Motor neuron (in vitro differentiated cells): ENCODE data around the gene BOLA2B. TPM values are rescaled to one million over a fixed set of nuclear protein-coding genes. Genes with fewer than 3 reads are reported as not detected.
"Not testable (repeated sequence)": the region's sequence is repeated elsewhere in the genome, so short reads cannot be mapped to it uniquely, and the experiment has no call there.

ENCODE experiments used
- ATAC-seq, 8 experiments: fragments of 200-7000 bp; cut with Tn5 transposase; replicated peaks in 6 of 8; 2 replicates each; pipeline ENCODE4 v1.8.0; 2021; ENCODE audit warnings: mild to moderate bottlenecking in 8 of 8, moderate library complexity in 8 of 8
- H3K27ac ChIP-seq, 2 donors: fragments of 250-450 bp; sonication (Bioruptor Pico); 2 replicates each; pipeline ENCODE4 v1.9.0; 2021; ENCODE audit warnings: antibody characterized with exemption in 2 of 2, mild to moderate bottlenecking in 2 of 2, moderate library complexity in 1 of 2
- H3K4me1 ChIP-seq, 2 donors: fragments of 250-450 bp; sonication (Bioruptor Pico); replicated peaks in 1 of 2; 2 replicates each; pipeline ENCODE4 v1.6.1; 2021; ENCODE audit warnings: antibody characterized with exemption in 2 of 2, mild to moderate bottlenecking in 2 of 2, moderate library complexity in 1 of 2
- H3K4me3 ChIP-seq, 5 donors: fragments of 250-450 bp; sonication (Bioruptor Pico); 2 replicates each; pipeline ENCODE4 v1.9.0; 2021; ENCODE audit warnings: antibody characterized with exemption in 5 of 5, mild to moderate bottlenecking in 5 of 5, moderate library complexity in 4 of 5
- WGBS, 10 experiments: fragments of 450-650 bp; shearing (Covaris generic); methylation state at CpG; one replicate each; pipeline ENCODE4 v1.0.0; 2022; 5-methylcytosine and 5-hydroxymethylcytosine counted together
- in situ Hi-C, 9 experiments: fragments of 400-800 bp; cut with MboI; loops; one replicate each; pipeline ENCODE4 v1.15.0; 2021; ENCODE audit warnings: low sequenced_read_pairs in 9 of 9, low pct_unique_long_range_greater_than_20kb in 2 of 9; ENCODE audit not compliant: unreplicated experiment in 9 of 9
- total RNA-seq, 8 experiments: library from RNA; unstranded; fragments of 300-600 nt; gene quantifications; 2 replicates each; pipeline versions ENCODE4 v1.2.3 to v1.2.4, GENCODE V29; 2022

The BOLA2B gene
- total RNA-seq, result 100 to 1,000 TPM in 7 of 8 experiments, 10 to 100 TPM in 1; 80.6 to 216 (median 144) TPM

DNA sequence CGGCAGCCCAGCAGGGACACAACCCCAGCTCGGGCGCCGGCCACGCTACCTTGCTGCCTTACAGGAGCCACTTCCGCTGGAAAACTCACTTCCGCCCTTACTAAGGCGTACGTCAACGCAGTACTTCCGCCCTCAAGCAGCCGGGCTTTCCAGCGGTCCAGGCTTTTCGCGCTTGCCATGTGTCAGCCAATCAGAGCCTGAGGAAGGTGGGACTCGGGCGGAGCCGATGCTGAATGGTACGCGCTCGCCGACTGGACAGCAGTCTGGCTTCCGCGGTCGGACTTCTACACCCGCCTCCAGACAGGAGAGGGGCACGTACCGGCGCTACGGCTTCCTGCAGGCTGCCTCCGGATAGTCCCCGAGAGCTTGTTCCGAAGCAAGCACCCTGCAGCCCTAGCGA is at the start of gene BOLA2B, which contains the start of gene SLX1A:
Gene BOLA2B, minus strand, starts transcription at position 52 of the 400 bp plus-strand sequence. CDS start 71 bp downstream, outside the sequence.
Gene SLX1A, plus strand, starts transcription at position 261 of the 400 bp plus-strand sequence. CDS start 210 bp downstream, outside the sequence.
- in situ Hi-C loops, H3K27ac ChIP-seq, H3K4me1 ChIP-seq, H3K4me3 ChIP-seq: not testable (repeated sequence)
- peak; percentile 88 to 92 (median 91) for ATAC-seq
- no CpG with 5 or more reads among the region's 34 CpGs for WGBS, 10 experiments

GRCh38 chr16:30217082-30217481 is 23.6 kb upstream of the BOLA2B start:
- H3K4me3 ChIP-seq, H3K27ac ChIP-seq, H3K4me1 ChIP-seq, in situ Hi-C loops, ATAC-seq: not testable (repeated sequence)
- no CpG with 5 or more reads among the region's 5 CpGs for WGBS, 10 experiments

DNA sequence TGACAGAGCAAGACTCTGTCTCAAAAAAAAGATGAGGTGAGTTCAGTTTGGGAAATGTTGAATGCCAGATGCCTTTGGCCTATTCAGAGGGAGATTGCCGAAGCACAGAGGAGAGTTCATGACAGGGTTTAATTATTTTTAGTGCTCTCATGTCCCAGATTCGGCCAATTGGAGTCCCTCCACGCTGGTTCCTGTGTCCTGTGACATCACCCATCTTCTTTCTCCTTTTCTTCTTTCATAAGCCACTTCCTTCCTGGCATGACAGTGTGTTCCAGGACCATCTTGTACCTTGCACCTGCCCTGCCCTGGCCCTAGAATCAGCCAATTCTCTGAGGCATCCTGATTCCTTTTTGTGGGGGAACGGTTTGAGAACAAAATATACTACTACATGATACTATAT is 17.9 kb upstream of the BOLA2B start:
- H3K4me3 ChIP-seq, ATAC-seq, H3K4me1 ChIP-seq, in situ Hi-C loops, H3K27ac ChIP-seq: not testable (repeated sequence)
- WGBS, 10 experiments, result no CpG with 5 or more reads among the region's 4 CpGs

- H3K4me1 ChIP-seq, H3K27ac ChIP-seq, in situ Hi-C loops, H3K4me3 ChIP-seq: not testable (repeated sequence)
- ATAC-seq, result peak in 3 of 8 experiments; percentile 16 to 78 (median 58)
- no CpG with 5 or more reads among the region's 6 CpGs for WGBS, 10 experiments
These were observed 15.6 kb upstream of the BOLA2B start for GRCh38 chr16:30209032-30209431.

DNA sequence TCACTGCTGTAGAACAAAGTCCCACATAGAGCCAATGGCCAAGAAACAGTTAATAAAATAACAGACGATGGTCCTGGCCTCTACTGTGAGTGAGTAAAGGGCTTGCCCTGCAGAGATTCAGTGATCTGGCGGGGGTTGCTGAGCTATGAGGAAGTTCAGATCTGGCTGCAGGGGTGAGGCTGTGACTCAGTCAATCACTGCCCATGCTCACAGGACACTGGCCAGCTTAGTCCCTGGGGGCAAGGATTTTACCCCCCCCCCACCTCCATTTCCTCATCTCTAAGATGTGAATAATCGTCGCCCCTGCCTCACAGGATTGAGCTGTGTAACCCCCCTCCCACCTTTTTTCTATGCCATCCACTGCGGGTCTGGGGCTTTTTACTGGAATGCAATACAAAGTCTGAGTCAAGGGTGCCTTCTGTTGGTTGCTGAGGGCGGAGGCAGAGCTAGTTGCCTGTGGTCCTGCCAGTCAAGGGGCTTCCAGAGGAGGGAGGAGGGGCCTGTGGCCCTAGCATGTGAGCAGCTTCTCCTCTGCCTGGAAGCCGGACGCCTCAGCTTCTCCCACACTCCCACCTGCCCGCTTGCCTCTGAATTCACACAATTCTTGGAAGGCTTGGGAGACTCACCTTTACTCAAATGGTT is 13.7 kb upstream of the BOLA2B start:
- in situ Hi-C loops, result not testable (repeated sequence)

DNA sequence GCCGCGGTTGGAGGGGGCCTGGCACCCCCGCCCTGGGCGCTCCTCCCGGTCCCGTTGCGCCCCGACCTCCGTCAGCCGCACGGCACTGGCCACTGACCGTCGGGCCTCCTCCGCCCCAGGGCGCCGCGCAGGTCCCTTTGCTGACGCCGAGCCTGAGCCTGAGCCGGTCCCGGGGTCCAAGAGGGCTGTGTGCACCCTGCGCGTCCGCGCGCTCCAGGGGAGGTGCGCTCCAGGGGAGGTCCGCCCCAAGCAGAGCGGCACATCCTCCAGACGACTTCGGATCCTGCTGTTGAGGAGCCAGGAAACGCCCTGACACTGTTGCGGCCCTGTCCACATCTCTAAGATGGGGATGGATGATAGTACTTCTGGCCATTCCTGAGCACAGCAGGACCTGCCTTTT is 12.8 kb upstream of the BOLA2B start:
- H3K27ac ChIP-seq, H3K4me1 ChIP-seq, in situ Hi-C loops, H3K4me3 ChIP-seq: not testable (repeated sequence)
- peak; percentile 25 to 53 (median 38) for ATAC-seq
- no CpG with 5 or more reads among the region's 33 CpGs for WGBS, 10 experiments

More for the DNA sequence above, 13.7 kb upstream of the BOLA2B start:
- ATAC-seq, result peak; percentile 2 to 77 (median 73)
- H3K4me1 ChIP-seq, H3K4me3 ChIP-seq, H3K27ac ChIP-seq: not testable (repeated sequence)
- no CpG with 5 or more reads among the region's 9 CpGs for WGBS, 10 experiments

DNA sequence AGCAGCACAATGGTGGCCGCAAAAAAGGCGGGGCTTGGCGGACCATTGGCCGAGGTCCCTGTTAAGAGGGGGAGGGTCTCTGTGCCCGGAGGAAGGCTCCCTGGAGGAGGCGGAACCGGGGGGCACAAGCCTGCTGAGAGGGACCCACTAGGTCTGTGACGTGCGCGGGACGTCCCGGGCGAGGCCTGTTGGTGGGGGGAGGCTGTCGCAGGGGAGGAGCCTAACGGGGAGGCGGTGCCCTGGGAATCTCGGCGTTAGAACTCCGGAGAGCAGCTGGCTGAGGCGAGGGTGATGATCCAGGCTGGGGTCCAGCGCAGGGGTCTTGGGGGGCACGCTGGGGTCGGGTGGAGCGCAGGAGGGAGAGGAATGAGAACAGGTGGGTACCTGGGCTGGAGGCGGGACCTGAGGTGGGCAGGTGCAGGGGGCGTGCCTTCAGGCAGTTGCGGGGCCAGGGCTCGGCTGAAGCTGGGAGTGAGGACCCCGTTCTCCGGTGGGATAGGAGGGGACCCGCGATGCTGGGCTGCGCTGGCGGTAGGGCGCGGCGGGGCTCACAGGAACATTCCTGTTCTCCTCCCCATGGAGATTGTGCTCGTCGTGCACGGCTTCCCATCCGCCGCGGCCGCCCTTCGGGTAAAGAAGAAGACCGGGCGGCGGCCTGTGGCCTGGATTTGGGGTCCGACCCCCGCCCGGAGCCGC is 12.2 kb upstream of the BOLA2B start:
- ATAC-seq, result peak; percentile 56 to 81 (median 62)
- H3K4me1 ChIP-seq, H3K4me3 ChIP-seq, H3K27ac ChIP-seq, in situ Hi-C loops: not testable (repeated sequence)
- no CpG with 5 or more reads among the region's 52 CpGs for WGBS, 10 experiments

DNA sequence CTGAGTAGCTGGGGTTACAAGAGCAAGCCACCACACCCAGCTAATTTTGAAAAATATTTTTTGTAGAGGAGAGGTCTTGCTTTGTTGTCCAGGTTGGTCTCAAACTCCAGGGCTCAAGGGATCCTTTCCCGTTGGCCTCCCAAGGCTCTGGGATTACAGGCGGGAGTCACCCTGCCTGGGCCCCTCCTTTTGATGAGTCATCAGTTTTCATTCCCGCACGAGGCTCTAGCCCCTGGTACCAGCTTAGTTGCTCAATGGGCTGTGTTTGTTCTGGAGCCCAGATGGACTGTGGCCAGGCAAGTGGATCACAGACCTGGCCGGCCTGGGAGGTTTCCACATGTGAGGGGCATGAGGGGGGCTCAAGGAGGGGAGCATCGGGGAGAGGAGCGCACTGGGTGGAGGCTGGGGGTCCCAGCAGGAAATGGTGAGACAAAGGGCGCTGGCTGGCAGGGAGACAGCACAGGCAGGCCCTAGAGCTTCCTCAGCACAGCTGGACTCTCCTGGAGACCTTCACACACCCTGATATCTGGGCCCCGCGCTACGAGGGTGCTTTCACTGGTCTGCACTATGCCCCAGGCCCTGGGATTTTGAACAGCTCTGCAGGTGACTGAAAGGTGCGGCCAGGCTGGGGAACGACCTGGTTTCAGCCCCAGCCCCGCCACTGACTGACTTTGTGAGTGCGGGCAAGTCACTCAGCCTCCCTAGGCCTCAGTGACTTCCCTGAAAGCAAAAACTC is 6.3 kb upstream of the BOLA2B start:
- peak; percentile 64 to 84 (median 78) for ATAC-seq
- H3K4me3 ChIP-seq, in situ Hi-C loops, H3K4me1 ChIP-seq, H3K27ac ChIP-seq: not testable (repeated sequence)
- no CpG with 5 or more reads among the region's 15 CpGs for WGBS, 10 experiments

DNA sequence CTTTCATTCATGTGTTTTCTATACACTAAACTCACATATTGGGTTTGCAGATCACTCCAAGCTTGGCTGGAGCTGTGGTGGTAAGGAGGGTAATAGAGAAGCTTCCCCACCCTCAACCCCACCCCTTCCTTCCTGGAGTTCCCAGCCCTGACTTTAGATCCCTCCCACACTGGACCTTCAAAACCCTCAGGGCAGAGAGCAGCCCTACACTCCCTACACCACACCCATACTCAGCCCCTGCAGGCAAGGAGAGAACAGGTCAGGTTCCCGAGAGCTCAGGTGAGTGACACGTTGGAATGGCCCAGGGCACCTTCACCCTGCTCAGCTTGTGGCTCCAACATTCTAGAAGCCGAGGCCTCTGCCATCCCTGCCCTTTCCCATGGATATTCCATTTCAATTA is 5.6 kb upstream of the BOLA2B start, which contains the start of gene SULT1A3:
Gene SULT1A3, plus strand, starts transcription at position 207 of the 400 bp plus-strand sequence. CDS start 1,474 bp downstream, outside the sequence.
- H3K4me3 ChIP-seq, H3K27ac ChIP-seq, in situ Hi-C loops, H3K4me1 ChIP-seq: not testable (repeated sequence)
- ATAC-seq, result peak in 3 of 8 experiments; percentile 39 to 59 (median 50)
- WGBS, 10 experiments, result no CpG with 5 or more reads among the region's 3 CpGs

- no CpG with 5 or more reads among the region's 2 CpGs for WGBS, 10 experiments
- H3K4me1 ChIP-seq, H3K4me3 ChIP-seq, H3K27ac ChIP-seq, in situ Hi-C loops, ATAC-seq: not testable (repeated sequence)
These were observed 3.5 kb upstream of the BOLA2B start for GRCh38 chr16:30197001-30197400.

DNA sequence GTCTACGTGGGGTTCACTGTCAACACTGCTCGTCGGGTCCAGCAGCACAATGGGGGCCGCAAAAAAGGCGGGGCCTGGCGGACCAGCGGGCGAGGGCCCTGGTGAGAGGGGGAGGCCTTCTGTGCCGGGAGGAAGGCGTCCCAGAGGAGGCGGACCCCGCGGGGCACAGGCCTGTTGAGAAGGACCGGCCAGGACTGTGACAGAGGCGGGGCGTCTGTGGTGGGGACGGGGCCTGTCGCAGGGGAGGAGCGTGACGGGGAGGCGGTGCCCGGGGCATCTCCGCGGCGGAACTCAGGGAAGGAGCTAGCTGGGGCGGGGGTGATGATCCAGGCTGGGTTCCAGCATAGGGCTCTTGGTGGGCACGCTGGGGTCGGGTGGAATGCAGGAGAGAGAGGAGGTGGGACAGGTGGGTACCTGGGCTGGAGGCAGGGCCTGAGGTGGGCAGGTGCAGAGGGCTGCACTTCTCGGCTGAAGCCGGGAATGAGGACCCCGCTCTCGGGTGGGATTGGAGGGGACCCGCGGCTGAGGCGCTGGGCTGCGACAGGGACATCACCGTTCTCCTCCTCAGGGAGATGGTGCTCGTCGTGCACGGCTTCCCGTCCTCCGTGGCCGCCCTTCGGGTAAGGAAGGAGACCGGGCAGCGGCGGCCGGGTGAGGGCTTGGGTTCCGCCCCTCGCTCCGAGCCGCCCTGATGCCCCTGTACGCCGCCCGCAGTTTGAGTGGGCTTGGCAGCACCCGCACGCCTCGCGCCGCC is 883 bp upstream of the BOLA2B start:
- in situ Hi-C loops, H3K27ac ChIP-seq, H3K4me3 ChIP-seq, H3K4me1 ChIP-seq: not testable (repeated sequence)
- peak; percentile 60 to 80 (median 76) for ATAC-seq
- no CpG with 5 or more reads among the region's 60 CpGs for WGBS, 10 experiments

GRCh38 chr16:30193098-30193497 is 368 bp downstream of the BOLA2B start:
- H3K4me3 ChIP-seq, in situ Hi-C loops, H3K27ac ChIP-seq, H3K4me1 ChIP-seq: not testable (repeated sequence)
- WGBS, 10 experiments, result no CpG with 5 or more reads among the region's 21 CpGs
- peak; percentile 3 to 33 (median 20) for ATAC-seq

- in situ Hi-C loops, H3K27ac ChIP-seq, ATAC-seq, H3K4me3 ChIP-seq, H3K4me1 ChIP-seq: not testable (repeated sequence)
- no CpG with 5 or more reads among the region's 12 CpGs for WGBS, 10 experiments
These were observed 2.3 kb downstream of the BOLA2B start for GRCh38 chr16:30191158-30191557.
